Left lung (tissue), 14 donors: ENCODE results near the gene CYFIP1. TPM values are rescaled to one million over a fixed set of nuclear protein-coding genes. Genes with fewer than 3 reads are reported as not detected.

Experiments
- ATAC-seq: fragments of 200-7000 bp; cut with Tn5 transposase; one replicate; pipeline ENCODE4 v1.9.1; 2020; ENCODE audit warnings: moderate library complexity
- DNase-seq, 4 donors: peaks; one replicate each; pipeline ENCODE4 v3.0.0-alpha.2; 2013 to 2020
- H3K27ac ChIP-seq, 2 donors: fragments of 200-600 bp; sonication (generic) in 1 of 2; one replicate each; pipeline versions ENCODE4 v1.5.0 to v1.8.0; 2020 to 2021
- H3K27me3 ChIP-seq, 2 donors: fragments of 200-600 bp; sonication (generic) in 1 of 2; one replicate each; pipeline versions ENCODE4 v1.5.0 to v1.8.0; 2020 to 2021
- H3K36me3 ChIP-seq, 2 donors: fragments of 200-600 bp; sonication (generic) in 1 of 2; one replicate each; pipeline versions ENCODE4 v1.5.0 to v1.8.0; 2020 to 2021
- H3K4me1 ChIP-seq, 2 donors: fragments of 200-600 bp; one replicate each; pipeline ENCODE4 v1.8.0; 2021
- H3K4me3 ChIP-seq, 2 donors: fragments of 200-600 bp; sonication (generic) in 1 of 2; one replicate each; pipeline versions ENCODE4 v1.5.0 to v1.8.0; 2020 to 2021; ENCODE audit warnings: mild to moderate bottlenecking in 1 of 2
- H3K9me3 ChIP-seq, 2 donors: fragments of 200-600 bp; sonication (generic) in 1 of 2; one replicate each; pipeline versions ENCODE4 v1.5.0 to v1.8.0; 2020 to 2021
- CTCF ChIP-seq, 2 donors: fragments of 200-600 bp; sonication (generic) in 1 of 2; IDR thresholded peaks; one replicate each; pipeline versions ENCODE4 v1.5.0 to v1.8.0; 2021; ENCODE audit warnings: antibody characterized with exemption in 2 of 2
- intact Hi-C, 2 donors: fragments of 100-400 bp; cut with DNase I; formaldehyde crosslinking; loops; one replicate each; pipeline versions ENCODE4 v1.11.2 to v1.14.2; 2022
- long read RNA-seq, 12 donors: library from polyadenylated mRNA in 2 of 12; unstranded in 2 of 12; transcript quantifications; one replicate each; pipeline ENCODE4 v2.0.0 and lab custom pipeline, GENCODE V29; 2019 to 2026
- polyA plus RNA-seq, 6 donors: library from polyadenylated mRNA; unstranded; fragments of 120-200 nt; gene quantifications; one replicate each; pipeline ENCODE4 v1.2.1, GENCODE V29; 2013; ENCODE audit not compliant: insufficient read length in 6 of 6
- total RNA-seq, 2 donors: library from RNA; stranded (reverse); fragmentation: NEBNext Ultra II Directional; extraction: Animal tissue kit (Norgen Biotek cat#: 25700); gene quantifications; one replicate each; pipeline ENCODE4 v1.2.1, GENCODE V29; 2021
- donor health status: DM: no; HTN: yes; CAD: no.
- donor health status: DM: no; HTN: no; CAD: no.

Gene CYFIP1
- 100 to 1,000 TPM; 141 to 164 TPM for total RNA-seq
- 10 to 100 TPM; 85.6 to 98.8 (median 90.4) TPM for polyA plus RNA-seq
- long read RNA-seq, donor 1, full-length matches to known transcripts: 4 of 9 reads
- long read RNA-seq, donor 1, partial matches to known transcripts: 5 of 9 reads
- long read RNA-seq, donor 1, other reads (novel, unspliced or antisense): 0 of 9 reads
- long read RNA-seq, donor 2, full-length matches to known transcripts: 7 of 7 reads
- long read RNA-seq, donor 2, partial matches to known transcripts: 0 of 7 reads
- long read RNA-seq, donor 2, other reads (novel, unspliced or antisense): 0 of 7 reads
- long read RNA-seq, donor 3, full-length matches to known transcripts: 3 of 3 reads
- long read RNA-seq, donor 3, partial matches to known transcripts: 0 of 3 reads
- long read RNA-seq, donor 3, other reads (novel, unspliced or antisense): 0 of 3 reads
- long read RNA-seq, donor 4, full-length matches to known transcripts: 3 of 18 reads
- long read RNA-seq, donor 4, partial matches to known transcripts: 13 of 18 reads
- long read RNA-seq, donor 4, other reads (novel, unspliced or antisense): 2 of 18 reads
- long read RNA-seq, donor 5, full-length matches to known transcripts: 4 of 4 reads
- long read RNA-seq, donor 5, partial matches to known transcripts: 0 of 4 reads
- long read RNA-seq, donor 5, other reads (novel, unspliced or antisense): 0 of 4 reads
- long read RNA-seq, donor 6, full-length matches to known transcripts: 6 of 36 reads
- long read RNA-seq, donor 6, partial matches to known transcripts: 25 of 36 reads
- long read RNA-seq, donor 6, other reads (novel, unspliced or antisense): 5 of 36 reads
- long read RNA-seq, donor 7, full-length matches to known transcripts: 3 of 15 reads
- long read RNA-seq, donor 7, partial matches to known transcripts: 0 of 15 reads
- long read RNA-seq, donor 7, other reads (novel, unspliced or antisense): 12 of 15 reads
- long read RNA-seq, donor 8, full-length matches to known transcripts: 3 of 3 reads
- long read RNA-seq, donor 8, partial matches to known transcripts: 0 of 3 reads
- long read RNA-seq, donor 8, other reads (novel, unspliced or antisense): 0 of 3 reads
- long read RNA-seq, donor 9: 0 reads
- long read RNA-seq, donor 10, partial matches to known transcripts: 8 of 11 reads
- long read RNA-seq, donor 10, other reads (novel, unspliced or antisense): 3 of 11 reads
- long read RNA-seq, donor 11: 0 reads
- long read RNA-seq, donor 12, full-length matches to known transcripts: 6 of 6 reads
- long read RNA-seq, donor 12, partial matches to known transcripts: 0 of 6 reads
- long read RNA-seq, donor 12, other reads (novel, unspliced or antisense): 0 of 6 reads

GRCh38 chr15:22980189-22981050 lies at the start of gene CYFIP1:
Gene CYFIP1, minus strand, starts transcription at chr15:22980368. Its CDS starts 33,083 bp downstream, at chr15:22947285.
- DNase-seq (peak; percentile 76 to 95 (median 90)), ATAC-seq (peak; percentile 96)
- Histone ChIP-seq H3K36me3 (no peaks in the 10 kb centered on the region), H3K27ac (peak within 1 kb of the TSS; percentile 83 to 87), H3K4me3 (peak within 1 kb of the TSS; percentile 60 to 95), H3K27me3 (peaks cover 0 to 32% of the 10 kb centered on the region in 2 donors), H3K9me3 (no peaks in the 10 kb centered on the region), H3K4me1 (peaks cover 6 to 44% of the 10 kb centered on the region in 2 donors)
- no peak for TF ChIP-seq CTCF (IDR thresholded peaks at IDR 0.05)
- intact Hi-C loops: no loop called here

- DNase-seq (no peak), ATAC-seq (no peak)
- intact Hi-C loops: no loop called here
- no peak overlapping the region for H3K4me3 ChIP-seq
- H3K9me3 ChIP-seq: no peaks in the 10 kb centered on the region
- no peak overlapping the region for H3K27ac ChIP-seq
- H3K27me3 ChIP-seq: no peaks in the 10 kb centered on the region
- H3K36me3 ChIP-seq: peaks cover 0 to 100% of the 10 kb centered on the region in 2 donors
- no peaks in the 10 kb centered on the region for H3K4me1 ChIP-seq
- no peak for TF ChIP-seq CTCF (IDR thresholded peaks at IDR 0.05)
Measured at GRCh38 chr15:23026218-23026617, 46.0 kb upstream of the CYFIP1 start.

- intact Hi-C loops: no loop called here
- H3K9me3 ChIP-seq: no peaks in the 10 kb centered on the region
- DNase-seq: no peak
- no peak overlapping the region for H3K27ac ChIP-seq
- H3K27me3 ChIP-seq: no peaks in the 10 kb centered on the region
- ATAC-seq: no peak
- TF ChIP-seq CTCF (IDR thresholded peaks at IDR 0.05): no peak
- H3K4me3 ChIP-seq: no peak overlapping the region
- H3K4me1 ChIP-seq: no peaks in the 10 kb centered on the region
- peaks cover 0 to 100% of the 10 kb centered on the region in 2 donors for H3K36me3 ChIP-seq
Measured at GRCh38 chr15:23022156-23022555, 42.0 kb upstream of the CYFIP1 start.

GRCh38 chr15:23014394-23015000 lies 34.3 kb upstream of the CYFIP1 start:
- no peak for TF ChIP-seq CTCF (IDR thresholded peaks at IDR 0.05)
- intact Hi-C loops: no loop called here
- DNase-seq (no peak), ATAC-seq (no peak)
- Histone ChIP-seq H3K27me3 (no peaks in the 10 kb centered on the region), H3K4me3 (no peak overlapping the region), H3K4me1 (no peaks in the 10 kb centered on the region), H3K9me3 (no peaks in the 10 kb centered on the region), H3K27ac (no peak overlapping the region), H3K36me3 (peaks cover 0 to 99% of the 10 kb centered on the region in 2 donors)
